Brain microvascular endothelial cell (primary cell): Measurements from ENCODE around the gene TCF3.
"Not testable (repeated sequence)": the region's sequence is repeated elsewhere in the genome, so short reads cannot be mapped to it uniquely, and the experiment has no call there.

Experiments
- DNase-seq: peaks from one replicate; pipeline ENCODE4 v3.0.0-alpha.2; 2020
- H3K27ac ChIP-seq: fragments of 250-450 bp; sonication (Bioruptor Pico); 2 replicates; pipeline ENCODE4 v1.5.1; 2020; ENCODE audit warnings: mild to moderate bottlenecking, moderate library complexity
- H3K27me3 ChIP-seq: fragments of 250-450 bp; sonication (Bioruptor Pico); replicated peaks from 2 replicates; pipeline ENCODE4 v1.5.1; 2020; ENCODE audit warnings: mild to moderate bottlenecking
- H3K36me3 ChIP-seq: fragments of 250-450 bp; sonication (Bioruptor Pico); replicated peaks from 2 replicates; pipeline ENCODE4 v1.5.1; 2020; ENCODE audit warnings: mild to moderate bottlenecking
- H3K4me3 ChIP-seq: 2 replicates; pipeline ENCODE4 v1.5.1; 2011; ENCODE audit warnings: low read depth, mild to moderate bottlenecking, control low read depth, low read length, moderate library complexity
- CTCF ChIP-seq: IDR thresholded peaks from 2 replicates; pipeline ENCODE4 v1.5.1; 2011; ENCODE audit warnings: low read depth, mild to moderate bottlenecking, moderate library complexity, low read length, control low read depth, inconsistent platforms; ENCODE audit errors: missing control alignments
- in situ Hi-C: cut with HindIII; loops from 2 replicates; pipeline ENCODE4 v1.10.0; 2017; ENCODE audit warnings: low sequenced_read_pairs, low pct_ligation_motif_present

TCF3 gene

GRCh38 chr19:1646149-1646548 lies 6.3 kb downstream of the TCF3 start:
- Histone ChIP-seq H3K27ac (no peak overlapping the region), H3K4me3 (no peak overlapping the region), H3K27me3 (no peaks in the 10 kb centered on the region), H3K36me3 (peaks cover 64% of the 10 kb centered on the region)
- DNase-seq = no peak
- TF ChIP-seq CTCF = no peak
- in situ Hi-C loops = no loop called here

GRCh38 chr19:1645299-1645698 lies 7.1 kb downstream of the TCF3 start:
- in situ Hi-C loops = no loop called here
- H3K4me3 ChIP-seq = no peak overlapping the region
- no peaks in the 10 kb centered on the region for H3K27me3 ChIP-seq
- peaks cover 65% of the 10 kb centered on the region for H3K36me3 ChIP-seq
- no peak for DNase-seq
- no peak for TF ChIP-seq CTCF
- H3K27ac ChIP-seq = no peak overlapping the region

GRCh38 chr19:1644070-1644469 lies 8.3 kb downstream of the TCF3 start:
- no peak overlapping the region for H3K4me3 ChIP-seq
- in situ Hi-C loops = no loop called here
- no peak overlapping the region for H3K27ac ChIP-seq
- no peaks in the 10 kb centered on the region for H3K27me3 ChIP-seq
- no peak for DNase-seq
- peaks cover 65% of the 10 kb centered on the region for H3K36me3 ChIP-seq
- no peak for TF ChIP-seq CTCF

- H3K4me3 ChIP-seq, in situ Hi-C loops, H3K27me3 ChIP-seq, DNase-seq, H3K27ac ChIP-seq: not testable (repeated sequence)
- H3K36me3 ChIP-seq = peaks cover 64% of the 10 kb centered on the region
Measured at GRCh38 chr19:1640893-1641448, 11.4 kb downstream of the TCF3 start.

- DNase-seq = no peak
- Histone ChIP-seq H3K36me3 (peaks cover 46% of the 10 kb centered on the region), H3K27me3 (no peaks in the 10 kb centered on the region), H3K27ac (no peak overlapping the region), H3K4me3 (no peak overlapping the region)
- in situ Hi-C loops = no loop called here
- no peak for TF ChIP-seq CTCF
Measured at GRCh38 chr19:1636325-1637236, 15.8 kb downstream of the TCF3 start.

GRCh38 chr19:1634938-1635243 lies 17.5 kb downstream of the TCF3 start:
- TF ChIP-seq CTCF = no peak
- Histone ChIP-seq H3K27ac (no peak overlapping the region), H3K27me3 (no peaks in the 10 kb centered on the region), H3K36me3 (peaks cover 40% of the 10 kb centered on the region), H3K4me3 (no peak overlapping the region)
- in situ Hi-C loops = no loop called here
- DNase-seq = no peak
